Measurements from ENCODE around the gene PPP6R1.

DNA sequence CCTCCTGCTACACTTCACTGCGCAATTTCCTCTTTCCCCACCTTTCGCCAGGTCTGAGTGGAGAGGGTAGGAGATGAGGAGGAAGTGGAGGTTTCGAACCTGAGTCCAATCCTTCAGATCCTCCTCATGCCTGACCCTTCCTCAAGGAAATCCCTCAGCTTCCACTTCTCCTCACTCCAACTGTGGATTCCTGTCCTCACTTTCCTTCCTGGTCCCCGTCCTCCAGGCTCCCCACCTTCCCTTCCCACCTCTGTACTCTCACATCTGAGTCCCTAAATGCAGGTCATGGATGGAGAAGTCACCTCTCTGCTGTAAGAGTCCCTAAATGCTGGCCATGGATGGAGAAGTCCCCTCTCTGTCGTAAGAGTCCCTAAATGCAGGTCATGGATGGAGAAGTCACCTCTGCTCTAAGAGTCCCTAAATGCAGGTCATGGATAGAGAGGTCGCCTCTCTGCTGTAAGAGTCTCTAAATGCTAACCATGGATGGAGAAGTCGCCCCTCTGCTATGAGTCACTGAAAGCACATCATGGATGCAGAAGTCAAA is 33.3 kb downstream of the PPP6R1 start:
- TF ChIP-seq POLR2A (IDR thresholded peaks at IDR 0.05) (no peak), POLR2AphosphoS5 (IDR thresholded peaks at IDR 0.05; ENCODE audit: insufficient read depth in 1 of 2, low read depth in 1 of 2) (no peak)

Measured in vagina (tissue), 2 donors.